Measurements from ENCODE around the gene RYR2.

RYR2 gene

GRCh38 chr1:237187842-237188241 lies 145.9 kb downstream of the RYR2 start:
- in situ Hi-C loops (cut with MboI; ENCODE audit: low sequenced_read_pairs) = no loop called here

DNA sequence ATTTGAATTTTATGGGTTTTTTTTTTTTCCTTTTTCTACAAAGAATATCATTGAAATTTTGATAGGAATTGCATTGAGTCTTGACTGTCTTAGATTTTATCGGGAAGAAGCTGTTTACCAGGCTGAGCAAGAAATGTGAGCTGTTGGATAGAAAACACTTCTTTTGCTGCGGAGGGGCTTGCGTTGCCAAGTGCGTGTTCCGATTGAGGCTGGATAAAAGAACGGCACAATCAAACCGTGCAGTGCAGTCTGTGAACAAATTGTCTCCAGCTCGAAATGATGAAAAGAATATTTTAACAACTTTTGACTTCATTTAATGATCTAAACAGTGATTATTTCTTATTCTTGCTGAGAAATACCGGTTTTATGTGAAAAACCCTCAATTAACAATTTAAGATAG lies 149.4 kb downstream of the RYR2 start:
- in situ Hi-C loops (cut with MboI; ENCODE audit: low sequenced_read_pairs) = no loop called here

- in situ Hi-C loops (cut with MboI; ENCODE audit: low sequenced_read_pairs) = no loop called here
Observed at GRCh38 chr1:237197470-237198425, 155.8 kb downstream of the RYR2 start.

- in situ Hi-C loops (cut with MboI; ENCODE audit: low sequenced_read_pairs) = no loop called here
Observed at GRCh38 chr1:237199026-237199425, 157.0 kb downstream of the RYR2 start.

DNA sequence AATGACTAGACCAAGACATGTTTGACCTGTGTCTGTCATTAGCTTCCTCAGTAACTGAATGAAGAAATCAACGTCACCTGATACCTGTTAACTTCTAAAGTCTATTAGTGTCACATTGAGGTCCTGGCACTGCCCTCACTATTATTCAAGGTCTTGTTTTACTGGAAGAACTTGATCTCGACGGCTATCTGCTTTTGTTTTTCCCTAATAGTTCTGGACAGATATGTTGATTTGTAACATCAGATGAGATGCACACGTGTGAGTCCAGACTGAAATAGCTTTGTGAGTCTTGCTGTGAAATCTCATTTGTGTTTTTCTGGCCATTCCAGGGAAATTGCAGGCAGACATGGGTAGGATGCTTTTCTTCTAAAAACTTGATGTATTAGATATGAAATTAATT lies 159.2 kb downstream of the RYR2 start:
- in situ Hi-C loops (cut with MboI; ENCODE audit: low sequenced_read_pairs) = no loop called here

DNA sequence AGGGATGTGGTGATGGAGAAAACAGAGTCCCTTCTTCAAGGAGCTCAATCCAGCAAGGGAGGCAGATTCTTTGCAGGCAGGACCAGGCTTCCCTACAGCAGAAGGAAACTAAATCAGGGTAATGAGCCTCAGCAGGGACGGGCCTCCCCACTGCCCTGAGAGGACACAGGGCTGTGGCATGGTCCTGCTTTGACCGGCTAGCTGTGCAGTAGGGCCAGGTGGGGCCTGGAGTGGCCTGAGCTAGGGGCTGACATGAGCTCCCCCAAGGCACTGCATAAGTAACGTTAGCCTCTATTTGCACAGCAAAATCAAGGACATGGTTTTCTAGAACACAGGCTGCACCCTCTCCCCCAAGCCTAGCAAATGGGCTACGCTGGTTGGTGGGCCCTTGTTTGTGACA lies 162.9 kb downstream of the RYR2 start:
- in situ Hi-C loops (cut with MboI; ENCODE audit: low sequenced_read_pairs) = no loop called here

- in situ Hi-C loops (cut with MboI; ENCODE audit: low sequenced_read_pairs) = no loop called here
Observed at GRCh38 chr1:237205400-237206064, 163.5 kb downstream of the RYR2 start.

DNA sequence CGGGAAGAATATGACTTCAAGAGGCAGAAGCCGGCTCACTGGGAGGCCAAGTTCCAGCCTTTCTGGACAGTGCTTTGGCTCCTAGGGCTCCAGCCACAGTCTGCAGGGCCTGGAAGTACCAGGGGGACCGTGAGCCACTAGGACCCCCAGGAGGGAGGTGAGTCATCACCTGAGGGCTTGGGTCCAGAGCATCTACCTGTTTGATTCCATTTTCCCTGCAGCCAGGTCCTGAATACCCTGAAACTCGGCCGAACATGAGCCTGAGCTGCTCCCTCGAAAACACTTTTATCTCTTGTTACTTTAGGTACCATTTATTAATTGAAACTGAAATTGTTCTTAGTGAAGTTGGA lies 164.1 kb downstream of the RYR2 start:
- in situ Hi-C loops (cut with MboI; ENCODE audit: low sequenced_read_pairs) = no loop called here

DNA sequence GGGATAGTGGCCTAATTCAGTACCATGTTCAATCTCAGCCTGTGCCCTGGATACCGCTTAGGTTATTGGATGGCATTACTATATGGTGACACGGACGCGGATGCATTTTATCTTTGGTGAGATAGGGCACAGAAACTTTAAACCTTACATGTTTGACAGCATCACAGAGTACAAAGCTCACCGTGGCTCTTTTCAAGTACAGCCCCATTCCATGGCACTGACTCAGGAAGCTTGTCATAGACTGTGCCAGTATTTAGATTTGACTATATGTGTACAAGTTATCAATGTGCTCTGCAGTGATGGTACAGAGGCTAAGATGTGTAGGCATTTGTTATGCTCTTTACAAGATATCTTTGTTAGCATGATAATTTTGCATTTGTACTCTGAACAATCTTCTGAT lies 169.0 kb downstream of the RYR2 start:
- in situ Hi-C loops (cut with MboI; ENCODE audit: low sequenced_read_pairs) = no loop called here

- in situ Hi-C loops (cut with MboI; ENCODE audit: low sequenced_read_pairs) = no loop called here
Observed at GRCh38 chr1:237211540-237211939, 169.6 kb downstream of the RYR2 start.

GRCh38 chr1:237219751-237220642 lies 178.0 kb downstream of the RYR2 start:
- in situ Hi-C loops (cut with MboI; ENCODE audit: low sequenced_read_pairs) = no loop called here

DNA sequence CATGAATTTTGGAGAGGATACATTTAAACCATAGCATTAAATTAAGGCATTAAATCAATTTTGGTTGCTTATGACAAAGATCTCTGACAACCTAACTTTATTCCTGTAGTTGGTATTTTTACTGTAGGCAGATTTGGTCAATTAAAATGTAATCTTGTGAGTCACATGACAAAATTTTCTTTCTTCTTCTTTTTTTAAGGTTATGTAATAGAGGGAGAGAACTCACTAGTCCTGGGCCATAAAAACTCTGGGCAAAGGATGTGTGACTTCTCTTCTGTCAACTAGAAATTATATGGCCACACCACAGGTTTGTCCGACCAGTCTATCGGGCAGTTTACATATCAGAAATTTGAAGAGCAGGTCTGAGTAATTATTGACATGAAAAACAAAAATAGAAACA lies 181.4 kb downstream of the RYR2 start:
- in situ Hi-C loops (cut with MboI; ENCODE audit: low sequenced_read_pairs) = no loop called here

DNA sequence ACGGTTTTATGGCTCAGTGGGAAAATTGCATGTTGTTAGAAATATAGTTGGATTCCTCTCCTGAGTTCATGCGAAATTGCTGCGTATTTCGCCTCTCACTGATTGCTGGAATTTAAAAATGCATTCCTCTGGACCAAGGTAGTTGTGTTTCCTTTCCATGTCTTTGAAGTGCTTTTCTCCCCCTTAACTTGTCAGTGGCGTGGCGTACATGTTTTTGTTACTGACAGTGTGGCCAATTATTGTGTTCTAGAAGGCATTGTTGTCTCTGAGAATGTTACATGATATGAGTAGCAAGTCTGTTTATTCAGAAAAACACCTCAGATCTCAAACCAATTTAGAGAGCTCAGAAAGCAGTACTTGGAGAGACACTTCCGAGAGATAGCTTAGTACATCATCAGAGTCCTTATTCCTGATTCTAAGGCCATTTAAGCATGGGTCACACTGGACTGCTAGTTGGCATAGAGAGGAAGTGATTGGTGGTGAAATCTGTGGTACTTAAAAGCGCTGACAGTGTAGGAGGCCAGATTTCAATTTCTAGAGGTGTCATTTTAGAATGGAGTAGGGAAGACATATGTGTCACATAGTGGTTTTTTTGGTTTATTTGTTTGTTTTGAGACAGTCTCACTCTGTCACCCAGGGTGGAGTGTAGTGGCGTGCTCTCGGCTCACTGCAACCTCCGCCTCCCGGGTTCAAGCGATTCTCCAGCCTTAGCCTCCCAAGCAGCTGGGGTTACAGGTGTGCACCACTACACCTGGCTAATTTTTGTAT lies 184.4 kb downstream of the RYR2 start:
- in situ Hi-C loops (cut with MboI; ENCODE audit: low sequenced_read_pairs) = no loop called here

GRCh38 chr1:237227476-237227875 lies 185.5 kb downstream of the RYR2 start:
- in situ Hi-C loops (cut with MboI; ENCODE audit: low sequenced_read_pairs) = no loop called here

DNA sequence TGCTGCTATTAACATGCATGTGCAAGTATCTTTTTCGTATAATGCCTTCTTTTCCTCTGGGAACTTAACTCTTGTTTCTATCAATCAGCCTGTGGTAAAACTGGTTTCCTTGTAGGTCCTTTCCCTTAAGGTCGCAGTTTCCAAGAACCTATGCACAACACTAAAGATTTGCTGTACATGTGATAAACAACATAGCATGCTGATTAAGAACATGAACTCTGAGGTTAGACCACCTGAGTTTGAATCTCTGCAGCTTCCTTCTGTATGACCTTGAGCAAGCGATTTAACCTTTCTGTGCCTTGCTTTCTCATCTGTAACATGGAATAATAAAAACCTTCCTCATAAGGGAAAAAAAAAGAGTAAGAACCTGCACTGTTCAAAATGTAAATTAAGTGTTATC lies 186.4 kb downstream of the RYR2 start:
- in situ Hi-C loops (cut with MboI; ENCODE audit: low sequenced_read_pairs) = no loop called here

- in situ Hi-C loops (cut with MboI; ENCODE audit: low sequenced_read_pairs) = no loop called here
Observed at GRCh38 chr1:237229333-237229732, 187.3 kb downstream of the RYR2 start.

GRCh38 chr1:237232501-237232900 lies 190.5 kb downstream of the RYR2 start:
- in situ Hi-C loops (cut with MboI; ENCODE audit: low sequenced_read_pairs) = no loop called here

GRCh38 chr1:237235091-237235490 lies 193.1 kb downstream of the RYR2 start:
- in situ Hi-C loops (cut with MboI; ENCODE audit: low sequenced_read_pairs) = no loop called here

DNA sequence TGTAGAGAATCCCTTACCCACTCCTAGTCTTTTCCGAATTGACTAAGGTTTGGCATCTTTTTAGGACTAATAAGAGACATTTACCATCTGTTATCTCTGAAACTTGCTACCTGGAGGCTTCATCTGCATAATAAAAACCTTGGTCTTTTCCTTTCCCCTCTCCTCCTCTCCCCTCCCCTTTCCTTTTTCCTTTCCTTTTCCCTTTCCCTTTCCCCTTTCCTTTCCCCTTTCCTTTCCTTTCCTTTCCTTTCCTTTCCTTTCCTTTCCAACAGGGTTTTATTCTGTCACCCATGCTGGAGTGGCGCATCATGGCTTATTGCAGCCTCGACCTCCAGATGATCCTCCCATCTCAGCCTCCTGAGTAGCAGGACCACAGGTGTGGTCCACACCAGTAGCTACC lies 195.7 kb downstream of the RYR2 start:
- in situ Hi-C loops (cut with MboI; ENCODE audit: low sequenced_read_pairs) = no loop called here

- in situ Hi-C loops (cut with MboI; ENCODE audit: low sequenced_read_pairs) = no loop called here
Observed at GRCh38 chr1:237239248-237239647, 197.3 kb downstream of the RYR2 start.

GRCh38 chr1:237241038-237241437 lies 199.1 kb downstream of the RYR2 start:
- in situ Hi-C loops (cut with MboI; ENCODE audit: low sequenced_read_pairs) = no loop called here

Data from HL-60/S4 treated with retinoic acid at 250 ng/mL for 4 days and 3 days (cell line).